Measurements from ENCODE around the gene FTL.

Gene FTL

DNA sequence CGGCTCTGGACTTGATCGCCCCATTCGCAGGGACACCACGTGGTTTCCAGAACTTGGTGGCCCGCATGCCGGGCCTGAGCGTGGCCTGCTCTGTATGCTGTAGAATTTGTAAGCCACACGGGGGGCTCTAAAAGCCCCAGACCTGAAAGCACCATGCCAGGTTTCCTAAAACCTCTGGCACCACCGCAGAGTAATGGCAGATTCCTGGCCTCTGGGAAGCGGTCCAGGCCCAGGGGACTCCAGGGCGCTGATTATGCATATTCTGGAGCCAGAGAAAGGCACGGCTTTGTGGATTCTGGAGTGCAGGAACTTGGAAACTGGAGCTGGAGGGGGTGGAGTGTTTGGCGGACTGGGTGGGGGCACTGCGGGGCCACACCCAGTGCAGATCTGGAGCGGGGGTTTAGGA is 3.7 kb downstream of the FTL start:
- no peak for DNase-seq (ENCODE audit: insufficient read length, low spot score)

GRCh38 chr19:48969276-48970138 is 4.4 kb downstream of the FTL start:
- no peak for FAIRE-seq
- TF ChIP-seq POU2F2 (IDR thresholded peaks at IDR 0.05; ENCODE audit: low read depth, low read length) (peak; percentile 73; the same call in 1 of the 2 replicates), SPI1 (IDR thresholded peaks at IDR 0.05; ENCODE audit: low read depth, low read length) (no peak)
- no peak for DNase-seq (ENCODE audit: insufficient read length, low spot score)

More for the DNA sequence above, 3.7 kb downstream of the FTL start:
- no peak for TF ChIP-seq SPI1 (IDR thresholded peaks at IDR 0.05; ENCODE audit: low read depth, low read length)
- no peak for TF ChIP-seq PAX5 (IDR thresholded peaks at IDR 0.05; ENCODE audit: insufficient read depth, low read length, severe bottlenecking)
- TF ChIP-seq POU2F2 (IDR thresholded peaks at IDR 0.05; ENCODE audit: low read depth, low read length) = no peak
- no peak for TF ChIP-seq POLR2A (IDR thresholded peaks at IDR 0.05; ENCODE audit: low read depth, low read length)
- no peak for FAIRE-seq

DNA sequence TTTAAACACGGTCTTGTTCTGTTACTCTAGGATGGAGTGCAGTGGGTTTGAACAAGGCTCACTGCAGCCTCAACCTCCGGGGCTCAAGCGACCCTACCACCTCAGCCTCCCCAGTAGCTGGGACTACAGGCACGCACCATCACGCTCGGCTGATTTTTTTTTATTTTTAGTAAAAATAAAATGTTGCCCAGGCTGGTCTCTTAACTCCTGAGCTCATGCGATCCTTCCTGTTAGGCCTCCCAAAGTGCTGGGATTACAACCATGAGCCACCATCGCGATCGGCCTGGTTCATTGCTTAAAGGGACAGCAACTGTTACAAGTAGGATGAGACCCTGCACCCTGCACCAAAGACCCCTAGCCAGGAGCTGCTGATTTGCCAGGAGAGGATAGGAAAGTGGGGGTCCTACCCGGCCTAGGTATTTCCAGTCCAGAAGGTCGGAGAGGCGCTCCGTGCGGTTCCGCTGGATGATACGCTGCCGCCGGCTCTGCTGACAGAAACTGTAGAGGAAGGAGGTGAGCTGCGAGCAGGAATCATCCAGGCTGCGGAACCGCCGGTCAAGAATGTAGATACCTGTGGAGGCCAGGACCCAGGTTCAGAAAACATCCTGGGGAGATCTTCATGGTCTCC is 5.1 kb downstream of the FTL start:
- FAIRE-seq (no peak), DNase-seq (ENCODE audit: insufficient read length, low spot score) (no peak)
- peak; percentile 46; the same call in 1 of the 2 replicates for TF ChIP-seq POLR2A (IDR thresholded peaks at IDR 0.05; ENCODE audit: low read depth, low read length)
- TF ChIP-seq SPI1 (IDR thresholded peaks at IDR 0.05; ENCODE audit: low read depth, low read length) = no peak

DNA sequence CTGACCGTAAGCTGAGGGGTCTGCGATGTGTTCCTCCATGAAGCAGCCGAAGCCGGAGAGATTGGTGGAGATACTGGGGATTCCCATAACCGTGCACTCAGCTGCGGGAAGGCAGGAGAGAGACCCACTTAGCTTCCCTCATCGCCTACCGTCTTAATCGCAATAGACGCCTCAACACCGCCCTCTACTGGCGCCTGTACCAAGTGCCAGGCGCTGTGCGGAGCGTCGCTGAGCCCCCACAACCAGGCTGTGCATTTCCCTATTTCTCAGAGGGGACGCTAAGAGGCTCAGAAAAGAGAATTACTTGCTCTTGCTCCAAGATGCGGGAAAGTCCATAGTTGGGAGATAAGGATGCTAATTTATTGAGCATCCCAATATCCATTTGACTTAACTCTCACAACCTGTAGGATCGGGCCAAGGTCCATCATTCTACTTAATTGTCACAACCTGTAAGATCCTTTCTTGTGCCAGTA is 5.8 kb downstream of the FTL start:
- TF ChIP-seq PAX5 (IDR thresholded peaks at IDR 0.05; ENCODE audit: insufficient read depth, low read length, severe bottlenecking) = no peak
- no peak for TF ChIP-seq TAF1 (IDR thresholded peaks at IDR 0.05; ENCODE audit: low read depth, low read length)
- TF ChIP-seq SPI1 (IDR thresholded peaks at IDR 0.05; ENCODE audit: low read depth, low read length) = peak; percentile 71
- no peak for TF ChIP-seq POLR2AphosphoS5 (IDR thresholded peaks at IDR 0.05; ENCODE audit: low read depth, low read length)

DNA sequence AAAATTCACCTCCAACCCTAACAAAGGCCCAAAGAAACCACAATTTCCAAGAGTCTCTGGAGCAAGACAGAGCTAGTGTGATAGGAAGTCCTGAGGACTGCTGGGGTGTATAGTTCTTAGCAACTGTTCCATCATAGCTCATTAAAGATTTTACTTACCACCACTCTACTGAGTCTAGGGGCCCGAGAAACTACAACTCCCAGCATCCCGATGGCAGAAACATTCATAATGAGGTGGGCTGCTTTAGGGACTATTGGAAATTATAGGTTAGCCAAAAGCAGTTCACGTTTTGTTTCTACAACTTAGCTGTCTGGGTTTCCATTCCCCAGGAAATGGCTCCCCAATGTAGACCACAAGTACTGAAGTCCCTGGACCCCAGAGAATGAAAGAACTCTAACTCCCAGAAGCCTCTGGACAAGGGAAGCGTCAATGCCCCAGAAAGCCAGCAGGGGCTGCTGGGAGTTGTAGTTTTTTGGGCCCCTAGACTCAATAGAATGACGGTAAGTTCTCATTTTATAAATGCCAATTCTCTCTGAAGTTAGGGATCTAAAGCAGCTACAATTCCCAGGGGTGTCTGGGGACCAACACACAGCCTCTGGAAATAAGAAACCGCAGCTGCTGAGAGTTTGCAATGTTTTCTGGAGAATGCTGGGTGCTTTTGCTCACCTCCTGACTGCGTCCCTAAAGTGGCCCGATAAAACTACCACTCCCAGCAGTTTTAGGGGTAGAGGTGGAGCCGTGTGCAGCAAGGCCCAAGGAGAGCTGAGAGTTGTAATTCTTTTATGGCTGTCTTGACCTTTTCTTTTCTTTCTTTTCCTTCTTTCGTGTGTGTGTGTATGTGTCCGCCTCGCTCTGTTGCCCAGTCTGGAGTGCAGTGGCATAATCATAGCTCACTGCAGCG is 11.1 kb downstream of the FTL start:
- TF ChIP-seq POLR2A (IDR thresholded peaks at IDR 0.05; ENCODE audit: low read depth, low read length) (no peak), SPI1 (IDR thresholded peaks at IDR 0.05; ENCODE audit: low read depth, low read length) (no peak), TAF1 (IDR thresholded peaks at IDR 0.05; ENCODE audit: low read depth, low read length) (no peak), POLR2AphosphoS5 (IDR thresholded peaks at IDR 0.05; ENCODE audit: low read depth, low read length) (no peak), POU2F2 (IDR thresholded peaks at IDR 0.05; ENCODE audit: low read depth, low read length) (no peak), PAX5 (IDR thresholded peaks at IDR 0.05; ENCODE audit: insufficient read depth, low read length, severe bottlenecking) (no peak)
- DNase-seq (ENCODE audit: insufficient read length, low spot score) (no peak), FAIRE-seq (peak; percentile 5)

More for the DNA sequence above, 5.8 kb downstream of the FTL start:
- FAIRE-seq = peak; percentile 87
- DNase-seq (ENCODE audit: insufficient read length, low spot score) = peak; percentile 68

GRCh38 chr19:48977061-48977460 is 12.0 kb downstream of the FTL start:
- FAIRE-seq = no peak
- TF ChIP-seq POLR2AphosphoS5 (IDR thresholded peaks at IDR 0.05; ENCODE audit: low read depth, low read length) = no peak
- TF ChIP-seq PAX5 (IDR thresholded peaks at IDR 0.05; ENCODE audit: insufficient read depth, low read length, severe bottlenecking) = no peak
- TF ChIP-seq POLR2A (IDR thresholded peaks at IDR 0.05; ENCODE audit: low read depth, low read length) = no peak
- no peak for TF ChIP-seq SPI1 (IDR thresholded peaks at IDR 0.05; ENCODE audit: low read depth, low read length)
- TF ChIP-seq POU2F2 (IDR thresholded peaks at IDR 0.05; ENCODE audit: low read depth, low read length) = no peak
- no peak for TF ChIP-seq TAF1 (IDR thresholded peaks at IDR 0.05; ENCODE audit: low read depth, low read length)
- DNase-seq (ENCODE audit: insufficient read length, low spot score) = no peak

- no peak for FAIRE-seq
- TF ChIP-seq POLR2A (IDR thresholded peaks at IDR 0.05; ENCODE audit: low read depth, low read length) (no peak), POU2F2 (IDR thresholded peaks at IDR 0.05; ENCODE audit: low read depth, low read length) (no peak), TAF1 (IDR thresholded peaks at IDR 0.05; ENCODE audit: low read depth, low read length) (no peak), POLR2AphosphoS5 (IDR thresholded peaks at IDR 0.05; ENCODE audit: low read depth, low read length) (no peak), PAX5 (IDR thresholded peaks at IDR 0.05; ENCODE audit: insufficient read depth, low read length, severe bottlenecking) (no peak), SPI1 (IDR thresholded peaks at IDR 0.05; ENCODE audit: low read depth, low read length) (no peak)
- DNase-seq (ENCODE audit: insufficient read length, low spot score) = no peak
Observed at GRCh38 chr19:48982280-48982679, 17.2 kb downstream of the FTL start.

DNA sequence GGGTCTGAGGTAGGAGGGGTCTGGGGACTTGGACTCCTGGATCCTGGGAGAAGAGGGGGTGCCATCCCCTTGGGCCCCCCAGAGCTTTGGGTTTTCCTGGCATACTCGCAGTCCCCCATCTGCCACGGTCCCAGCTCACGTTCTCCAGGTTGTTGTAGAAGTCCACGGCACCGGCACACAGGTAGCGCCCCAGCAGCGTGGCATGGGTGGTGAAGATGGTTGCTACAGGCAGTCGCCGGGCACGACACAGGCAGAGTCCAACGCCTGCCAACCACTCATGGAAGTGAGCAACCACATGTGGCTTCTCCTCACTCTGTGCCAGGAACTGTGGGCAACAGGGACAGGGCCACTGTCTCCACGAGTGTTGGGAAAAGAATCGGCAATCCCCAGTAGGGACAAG is 20.6 kb downstream of the FTL start:
- DNase-seq (ENCODE audit: insufficient read length, low spot score) (no peak), FAIRE-seq (no peak)
- no peak for TF ChIP-seq POU2F2 (IDR thresholded peaks at IDR 0.05; ENCODE audit: low read depth, low read length)
- no peak for TF ChIP-seq TAF1 (IDR thresholded peaks at IDR 0.05; ENCODE audit: low read depth, low read length)
- TF ChIP-seq POLR2A (IDR thresholded peaks at IDR 0.05; ENCODE audit: low read depth, low read length) = no peak
- no peak for TF ChIP-seq POLR2AphosphoS5 (IDR thresholded peaks at IDR 0.05; ENCODE audit: low read depth, low read length)
- TF ChIP-seq PAX5 (IDR thresholded peaks at IDR 0.05; ENCODE audit: insufficient read depth, low read length, severe bottlenecking) = no peak
- no peak for TF ChIP-seq SPI1 (IDR thresholded peaks at IDR 0.05; ENCODE audit: low read depth, low read length)

DNA sequence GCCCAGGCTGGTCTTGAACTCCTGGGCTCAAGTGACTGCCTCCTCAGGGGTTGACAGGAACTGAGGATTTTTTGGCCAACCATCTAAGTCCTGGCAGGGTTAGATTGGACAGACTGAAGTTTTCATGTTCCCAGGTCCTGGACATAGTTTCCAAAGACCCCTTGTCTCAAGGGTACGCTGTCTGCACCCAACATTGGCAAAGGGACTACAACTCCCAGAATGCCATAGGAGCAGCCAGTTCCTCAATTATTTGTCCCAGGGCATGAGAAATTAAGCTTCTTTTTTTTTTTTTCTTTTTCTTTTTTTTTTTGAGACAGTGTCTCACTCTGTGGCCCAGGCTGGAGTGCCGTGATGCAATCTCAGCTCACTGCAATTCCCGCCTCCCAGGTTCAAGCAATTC is 21.1 kb downstream of the FTL start:
- FAIRE-seq (no peak), DNase-seq (ENCODE audit: insufficient read length, low spot score) (no peak)
- peak; percentile 65 for TF ChIP-seq SPI1 (IDR thresholded peaks at IDR 0.05; ENCODE audit: low read depth, low read length)
- no peak for TF ChIP-seq POLR2AphosphoS5 (IDR thresholded peaks at IDR 0.05; ENCODE audit: low read depth, low read length)
- no peak for TF ChIP-seq POLR2A (IDR thresholded peaks at IDR 0.05; ENCODE audit: low read depth, low read length)
